WTC11 (cell line): ENCODE data around the gene CD82. TPM values are rescaled to one million over a fixed set of nuclear protein-coding genes. Genes with fewer than 3 reads are reported as not detected.

ENCODE experiments used
- ATAC-seq: fragments of 200-7000 bp; cut with Tn5 transposase; 2 replicates; pipeline ENCODE4 v1.10.0; 2021; ENCODE audit warnings: mild to moderate bottlenecking, moderate library complexity
- CTCF ChIA-PET: fragments of 300-600 bp; sonication (Branson Sonifier 250); formaldehyde crosslinking; loops from one replicate; lab custom pipeline; 2021; ENCODE audit warnings: antibody characterized with exemption; lab: Charles Lee
- POLR2A ChIA-PET: fragments of 350-600 bp; sonication (Branson Sonifier 250); formaldehyde crosslinking; loops from one replicate; lab custom pipeline; 2021; ENCODE audit warnings: antibody characterized with exemption; lab: Charles Lee
- DNase-seq: peaks from one replicate; pipeline ENCODE4 v3.0.0; 2021; ENCODE audit warnings: low spot score
- H3K27ac Mint-ChIP-seq: 2 replicates; pipeline ENCODE4 v1.8.0; 2021; ENCODE audit warnings: mixed read lengths
- H3K27me3 Mint-ChIP-seq: 2 replicates; pipeline ENCODE4 v1.8.0; 2021; ENCODE audit warnings: low read depth, mild to moderate bottlenecking, moderate library complexity, mixed read lengths
- H3K36me3 Mint-ChIP-seq: 2 replicates; pipeline ENCODE4 v1.8.0; 2021; ENCODE audit warnings: mixed read lengths
- H3K4me1 Mint-ChIP-seq: 2 replicates; pipeline ENCODE4 v1.8.0; 2022; ENCODE audit warnings: mixed read lengths
- H3K4me3 Mint-ChIP-seq: 2 replicates; pipeline ENCODE4 v1.8.0; 2021; ENCODE audit warnings: mild to moderate bottlenecking, moderate library complexity, mixed read lengths
- H3K9me3 Mint-ChIP-seq: 2 replicates; pipeline ENCODE4 v1.8.0; 2021; ENCODE audit warnings: mixed read lengths
- ATF2 ChIP-seq: sonication (generic); formaldehyde crosslinking; IDR thresholded peaks from 2 replicates; pipeline ENCODE4 v1.8.1; 2022; ENCODE audit warnings: low read depth, missing genetic modification reagents, borderline replicate concordance
- E2F4 ChIP-seq: sonication (generic); formaldehyde crosslinking; IDR thresholded peaks from 2 replicates; pipeline ENCODE4 v1.8.1; 2022; ENCODE audit warnings: low read depth, mild to moderate bottlenecking, moderate library complexity, missing genetic modification reagents, borderline replicate concordance
- HMGA2 ChIP-seq: fragments of 250-450 bp; sonication (Bioruptor Pico); IDR thresholded peaks from 2 replicates; pipeline ENCODE4 v1.4.0; 2021; ENCODE audit warnings: mild to moderate bottlenecking, moderate library complexity
- MYBL2 ChIP-seq: sonication (generic); formaldehyde crosslinking; IDR thresholded peaks from 2 replicates; pipeline ENCODE4 v1.8.1; 2023; ENCODE audit warnings: mild to moderate bottlenecking, moderate library complexity, missing genetic modification reagents
- SOX15 ChIP-seq: fragments of 250-450 bp; sonication (Bioruptor Pico); IDR thresholded peaks from 2 replicates; pipeline ENCODE4 v1.9.0; 2021; ENCODE audit warnings: mild to moderate bottlenecking
- STAT6 ChIP-seq: sonication (generic); formaldehyde crosslinking; conservative IDR thresholded peaks from 2 replicates; pipeline ENCODE4 v1.8.1; 2023; ENCODE audit warnings: mild to moderate bottlenecking, low read depth, missing genetic modification reagents, moderate library complexity
- TP53 ChIP-seq: sonication (generic); formaldehyde crosslinking; IDR thresholded peaks from 2 replicates; pipeline ENCODE4 v1.8.1; 2023; ENCODE audit warnings: mild to moderate bottlenecking, missing genetic modification reagents
- ZNF138 ChIP-seq: sonication (generic); formaldehyde crosslinking; conservative IDR thresholded peaks from 2 replicates; pipeline ENCODE4 v1.8.1; 2022; ENCODE audit warnings: mild to moderate bottlenecking, moderate library complexity, missing genetic modification reagents
- ZNF281 ChIP-seq: sonication (generic); formaldehyde crosslinking; IDR thresholded peaks from 2 replicates; pipeline ENCODE4 v1.8.0; 2023; ENCODE audit warnings: mild to moderate bottlenecking, missing genetic modification reagents
- ZNF396 ChIP-seq: fragments of 250-450 bp; sonication (Bioruptor Pico); IDR thresholded peaks from 2 replicates; pipeline ENCODE4 v1.8.0; 2021; ENCODE audit warnings: mild to moderate bottlenecking, moderate library complexity, borderline replicate concordance
- ZNF512 ChIP-seq: sonication (generic); formaldehyde crosslinking; IDR thresholded peaks from 2 replicates; pipeline ENCODE4 v1.8.1; 2022; ENCODE audit warnings: missing genetic modification reagents, borderline replicate concordance
- total RNA-seq: library from RNA; stranded (reverse); gene quantifications from 3 replicates; pipeline ENCODE4 v1.2.3, GENCODE V29; 2021
- TF ChIP-seq, protein P1 (sequence below): sonication (generic); formaldehyde crosslinking; IDR thresholded peaks from 2 replicates; pipeline ENCODE4 v1.8.1; 2023; ENCODE audit warnings: mild to moderate bottlenecking, missing genetic modification reagents, moderate library complexity
- TF ChIP-seq, protein P2 (sequence below): fragments of 250-450 bp; sonication (Bioruptor Pico); IDR thresholded peaks from 2 replicates; pipeline ENCODE4 v1.9.0; 2021; ENCODE audit warnings: mild to moderate bottlenecking

The CD82 gene
- total RNA-seq, 1 experiment from 2014 or later, result 15.5 TPM

- no peak for TF ChIP-seq HMGA2 (CRISPR knock-in tag)
- TF ChIP-seq SOX15 (CRISPR knock-in tag), result no peak
- no peak for TF ChIP-seq STAT6 (CRISPR knock-in tag)
- no peak for TF ChIP-seq ZNF512 (CRISPR knock-in tag)
- no peak for TF ChIP-seq ATF2 (CRISPR knock-in tag)
- no peak for TF ChIP-seq ZNF281 (CRISPR knock-in tag)
- no peak for TF ChIP-seq MYBL2 (CRISPR knock-in tag)
Measured at GRCh38 chr11:44623731-44624491, 58.4 kb downstream of the CD82 start (continued).

GRCh38 chr11:44624761-44625221, 59.3 kb downstream of the CD82 start:
- H3K27me3 Mint-ChIP-seq, result peaks cover 14% of the 10 kb centered on the region
- CTCF ChIA-PET, result interaction anchor here (1.0 to 1.3 kb wide), 2 partner anchors 199 to 287 kb away, joined by 3 read pairs; no protein-coding TSS in a partner anchor
- TF ChIP-seq STAT6 (CRISPR knock-in tag), result no peak
- TF ChIP-seq ZNF138 (CRISPR knock-in tag), result no peak
- TF ChIP-seq ATF2 (CRISPR knock-in tag), result no peak
- TF ChIP-seq, protein P1, sequence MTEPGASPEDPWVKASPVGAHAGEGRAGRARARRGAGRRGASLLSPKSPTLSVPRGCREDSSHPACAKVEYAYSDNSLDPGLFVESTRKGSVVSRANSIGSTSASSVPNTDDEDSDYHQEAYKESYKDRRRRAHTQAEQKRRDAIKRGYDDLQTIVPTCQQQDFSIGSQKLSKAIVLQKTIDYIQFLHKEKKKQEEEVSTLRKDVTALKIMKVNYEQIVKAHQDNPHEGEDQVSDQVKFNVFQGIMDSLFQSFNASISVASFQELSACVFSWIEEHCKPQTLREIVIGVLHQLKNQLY (CRISPR knock-in tag), result no peak
- no peak for TF ChIP-seq ZNF396
- TF ChIP-seq, protein P2, sequence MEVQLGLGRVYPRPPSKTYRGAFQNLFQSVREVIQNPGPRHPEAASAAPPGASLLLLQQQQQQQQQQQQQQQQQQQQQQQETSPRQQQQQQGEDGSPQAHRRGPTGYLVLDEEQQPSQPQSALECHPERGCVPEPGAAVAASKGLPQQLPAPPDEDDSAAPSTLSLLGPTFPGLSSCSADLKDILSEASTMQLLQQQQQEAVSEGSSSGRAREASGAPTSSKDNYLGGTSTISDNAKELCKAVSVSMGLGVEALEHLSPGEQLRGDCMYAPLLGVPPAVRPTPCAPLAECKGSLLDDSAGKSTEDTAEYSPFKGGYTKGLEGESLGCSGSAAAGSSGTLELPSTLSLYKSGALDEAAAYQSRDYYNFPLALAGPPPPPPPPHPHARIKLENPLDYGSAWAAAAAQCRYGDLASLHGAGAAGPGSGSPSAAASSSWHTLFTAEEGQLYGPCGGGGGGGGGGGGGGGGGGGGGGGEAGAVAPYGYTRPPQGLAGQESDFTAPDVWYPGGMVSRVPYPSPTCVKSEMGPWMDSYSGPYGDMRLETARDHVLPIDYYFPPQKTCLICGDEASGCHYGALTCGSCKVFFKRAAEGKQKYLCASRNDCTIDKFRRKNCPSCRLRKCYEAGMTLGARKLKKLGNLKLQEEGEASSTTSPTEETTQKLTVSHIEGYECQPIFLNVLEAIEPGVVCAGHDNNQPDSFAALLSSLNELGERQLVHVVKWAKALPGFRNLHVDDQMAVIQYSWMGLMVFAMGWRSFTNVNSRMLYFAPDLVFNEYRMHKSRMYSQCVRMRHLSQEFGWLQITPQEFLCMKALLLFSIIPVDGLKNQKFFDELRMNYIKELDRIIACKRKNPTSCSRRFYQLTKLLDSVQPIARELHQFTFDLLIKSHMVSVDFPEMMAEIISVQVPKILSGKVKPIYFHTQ (CRISPR knock-in tag), result no peak
- no peak for TF ChIP-seq TP53 (CRISPR knock-in tag)
- TF ChIP-seq SOX15 (CRISPR knock-in tag), result no peak
- no peak for TF ChIP-seq E2F4

More at GRCh38 chr11:44624761-44625221, 59.3 kb downstream of the CD82 start:
- ATAC-seq, result no peak
- no peak for DNase-seq
- Mint-ChIP-seq H3K4me1 (peaks cover 23% of the 10 kb centered on the region; the same call in 1 of the 2 replicates), H3K36me3 (no peaks in the 10 kb centered on the region), H3K27ac (no peak overlapping the region), H3K9me3 (peaks cover 9% of the 10 kb centered on the region), H3K4me3 (no peak overlapping the region)
- POLR2A ChIA-PET, result no interaction called here
